GM19397 (cell line): ENCODE measurements around the gene SMPD3.

ENCODE experiments used
- ATAC-seq: cut with Tn5 transposase; IDR thresholded peaks from one replicate; pipeline ENCODE4 v1.9.1; 2021; ENCODE audit warnings: mild to moderate bottlenecking, moderate library complexity; ENCODE audit not compliant: unreplicated experiment

SMPD3 gene

GRCh38 chr16:68444056-68444657, 4.2 kb downstream of the SMPD3 start:
- no peak for ATAC-seq

GRCh38 chr16:68436581-68436980, 11.7 kb downstream of the SMPD3 start:
- no peak for ATAC-seq

- ATAC-seq, result no peak
These were observed 13.6 kb downstream of the SMPD3 start for GRCh38 chr16:68434624-68435210.

- no peak for ATAC-seq
These were observed 15.0 kb downstream of the SMPD3 start for GRCh38 chr16:68433316-68433715.

GRCh38 chr16:68432701-68433100, 15.6 kb downstream of the SMPD3 start:
- ATAC-seq, result no peak

GRCh38 chr16:68429076-68429854, 19.0 kb downstream of the SMPD3 start:
- no peak for ATAC-seq

GRCh38 chr16:68427649-68428303, 20.5 kb downstream of the SMPD3 start:
- no peak for ATAC-seq

- ATAC-seq, result no peak
These were observed 22.0 kb downstream of the SMPD3 start for GRCh38 chr16:68426347-68426652.

GRCh38 chr16:68425498-68426346, 22.6 kb downstream of the SMPD3 start:
- ATAC-seq, result no peak

- ATAC-seq, result no peak
These were observed 24.5 kb downstream of the SMPD3 start for GRCh38 chr16:68423771-68424170.

- ATAC-seq, result no peak
These were observed 25.8 kb downstream of the SMPD3 start for GRCh38 chr16:68422396-68422960.

DNA sequence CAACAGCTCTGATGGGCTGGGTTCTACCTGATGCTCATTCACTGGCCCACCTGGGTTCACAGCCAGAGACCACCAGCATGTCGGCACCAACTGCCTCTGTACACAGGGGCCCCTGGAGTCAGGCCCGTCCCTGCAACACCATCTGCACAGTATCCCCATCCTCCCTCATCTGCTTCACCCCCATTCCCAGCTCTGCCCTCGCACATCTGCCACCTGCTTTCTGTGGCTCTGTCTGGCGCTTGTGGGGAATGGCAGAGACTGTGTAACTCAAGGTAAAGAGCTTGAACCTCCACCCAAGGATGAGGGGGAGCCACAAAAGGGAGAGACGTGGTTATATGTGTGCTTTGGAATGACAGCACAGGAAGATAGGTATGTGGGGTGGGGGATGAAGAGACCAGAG, 27.2 kb downstream of the SMPD3 start:
- ATAC-seq, result no peak

GRCh38 chr16:68420366-68420942, 27.9 kb downstream of the SMPD3 start:
- no peak for ATAC-seq

- ATAC-seq, result peak; percentile 71
These were observed 30.5 kb downstream of the SMPD3 start for GRCh38 chr16:68417711-68418301.

DNA sequence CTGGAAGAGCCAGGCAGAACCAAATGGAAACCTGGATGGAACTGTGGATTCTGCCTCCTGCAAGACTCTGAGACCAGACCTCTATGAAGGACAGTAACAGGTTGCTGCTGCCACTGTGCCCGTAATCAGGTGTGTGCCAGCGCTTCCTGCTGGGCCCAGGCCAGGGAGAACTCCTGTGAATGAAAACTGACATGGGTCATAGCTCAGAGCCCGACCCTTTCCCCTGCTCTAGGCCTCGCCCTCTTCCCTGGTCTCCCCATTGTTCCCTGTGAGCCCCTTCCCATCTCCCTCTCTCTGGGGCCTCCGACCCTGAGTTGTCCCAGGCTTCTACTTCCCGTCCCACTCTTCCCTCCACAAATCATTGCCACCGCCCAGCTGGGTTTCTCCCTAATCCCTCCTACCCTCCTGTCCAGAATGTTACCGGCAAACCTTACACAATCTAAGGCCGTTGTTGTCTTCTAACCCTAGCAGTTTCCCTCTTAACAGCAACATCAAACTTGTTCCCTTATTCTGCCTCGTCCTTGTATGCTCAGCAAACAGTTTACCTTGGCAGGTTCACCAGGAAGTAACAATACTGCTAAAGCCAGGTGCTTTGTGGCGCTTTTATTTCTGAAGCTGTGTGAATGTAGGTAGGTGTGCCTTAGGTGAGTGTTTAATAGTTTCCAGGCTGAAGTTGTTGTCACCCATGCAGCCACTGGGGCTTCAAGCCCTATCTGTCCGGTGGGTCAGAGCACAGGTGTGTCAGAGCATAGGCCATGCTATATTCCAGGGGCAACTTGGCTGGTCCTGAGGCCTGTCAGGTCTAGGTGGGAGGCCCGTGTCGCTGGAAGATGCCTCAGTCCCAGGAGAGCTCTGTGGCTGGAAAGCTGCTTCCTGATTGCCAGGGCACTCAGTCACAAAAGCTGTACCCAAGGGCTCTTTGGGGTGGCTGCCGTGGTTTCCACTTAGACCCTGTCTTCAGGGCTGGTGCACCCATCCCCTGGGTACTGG, 32.0 kb downstream of the SMPD3 start:
- ATAC-seq, result no peak

DNA sequence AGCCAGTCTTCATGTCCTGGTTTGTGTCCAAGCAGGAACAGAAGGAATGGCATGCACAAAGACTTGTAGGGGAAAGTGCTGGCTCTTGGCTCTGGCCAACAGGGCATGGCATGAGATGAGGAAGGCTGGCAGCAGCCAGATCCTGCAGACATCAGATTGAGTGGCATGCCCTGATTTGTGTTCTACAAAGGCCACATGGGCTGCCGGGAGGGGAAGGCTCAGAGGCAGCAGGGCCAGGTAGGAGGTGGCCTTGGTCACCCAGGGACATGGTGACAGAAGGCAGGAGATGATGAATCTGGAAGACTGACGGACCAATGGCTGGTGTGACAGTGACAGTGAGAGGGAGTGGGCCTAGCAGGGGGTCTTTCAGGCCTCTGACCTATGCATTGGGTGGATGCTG, 33.7 kb downstream of the SMPD3 start:
- no peak for ATAC-seq

DNA sequence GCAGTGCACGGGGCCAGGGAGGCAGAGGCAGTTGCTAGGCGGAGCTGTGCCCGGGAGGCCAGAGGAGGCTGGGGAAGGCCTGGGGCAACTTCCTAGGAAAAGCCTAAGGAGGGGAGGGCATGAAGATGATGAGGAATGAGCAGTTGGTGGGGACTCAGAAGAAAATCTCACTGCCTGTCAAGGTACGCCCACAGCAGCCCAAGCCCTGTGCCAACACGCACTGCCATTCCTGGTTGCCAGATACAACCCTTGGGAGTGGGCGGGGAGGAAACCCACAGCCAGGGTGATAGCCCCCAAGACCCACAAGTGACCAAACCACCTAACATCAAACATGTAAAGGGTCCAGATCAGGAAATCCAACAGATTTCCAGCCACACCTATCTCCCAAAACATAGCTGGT, 36.2 kb downstream of the SMPD3 start:
- no peak for ATAC-seq

GRCh38 chr16:68411086-68411485, 37.2 kb downstream of the SMPD3 start:
- no peak for ATAC-seq

- no peak for ATAC-seq
These were observed 39.3 kb downstream of the SMPD3 start for GRCh38 chr16:68408967-68409366.
